A549 (cell line): ENCODE results near the gene ABLIM1. TPM values are rescaled to one million over a fixed set of nuclear protein-coding genes. Genes with fewer than 3 reads are reported as not detected.

Source experiments
- ATAC-seq, 2 experiments: fragments of 200-7000 bp in 1 of 2; fragments of >200 bp in 1 of 2; cut with Nextera tagmentation in 1 of 2; cut with Tn5 transposase in 1 of 2; 3 replicates each; pipeline versions ENCODE4 v1.8.0 to v1.9.1; 2018 to 2020; ENCODE audit warnings: mild to moderate bottlenecking in 1 of 2, moderate library complexity in 1 of 2
- CTCF ChIA-PET: fragments of 300-600 bp; sonication (Branson Sonifier 250); formaldehyde crosslinking; extraction: SDS; loops from one replicate; lab custom pipeline; 2021; ENCODE audit warnings: antibody characterized with exemption, inconsistent platforms; lab: Yijun Ruan, JAX
- POLR2A ChIA-PET: fragments of 350-600 bp; formaldehyde crosslinking; extraction: SDS; loops from one replicate; lab custom pipeline; 2021; ENCODE audit warnings: antibody characterized with exemption, inconsistent platforms; lab: Yijun Ruan, JAX
- DNase-seq, 2 experiments: peaks; one replicate each; pipeline versions ENCODE4 v3.0.0 to v3.0.0-alpha.2; 2011 to 2016; ENCODE audit warnings: low read depth in 1 of 2, low spot score in 1 of 2
- FAIRE-seq: peaks from 2 replicates; lab custom pipeline; 2011; peaks lifted over from hg19 to GRCh38; lab: Jason Lieb, UNC
- H3K27ac ChIP-seq, 2 experiments: fragments of >200 bp; sonication (Bioruptor Twin); formaldehyde crosslinking; 3 replicates each; pipeline ENCODE4 v1.5.1; 2016 to 2017
- H3K4me1 ChIP-seq: fragments of >200 bp; sonication (Bioruptor Twin); formaldehyde crosslinking; 3 replicates; pipeline ENCODE4 v1.6.1; 2016
- H3K4me2 ChIP-seq: fragments of >200 bp; sonication (Bioruptor Twin); formaldehyde crosslinking; 3 replicates; pipeline ENCODE4 v1.6.1; 2016
- H3K4me3 ChIP-seq: fragments of >200 bp; sonication (Bioruptor Twin); formaldehyde crosslinking; 3 replicates; pipeline ENCODE4 v1.5.1; 2016
- H3K9me3 ChIP-seq: fragments of >200 bp; sonication (Bioruptor Twin); formaldehyde crosslinking; 3 replicates; pipeline ENCODE4 v1.6.1; 2016
- BHLHE40 ChIP-seq: IDR thresholded peaks from 2 replicates; pipeline ENCODE4 v1.6.1; 2012; ENCODE audit warnings: low read depth, low read length, inconsistent platforms
- CHD4 ChIP-seq: fragments of 200-600 bp; sonication (generic); IDR thresholded peaks from 2 replicates; pipeline ENCODE4 v1.6.1; 2016; ENCODE audit warnings: antibody characterized with exemption, mild to moderate bottlenecking, borderline replicate concordance
- CTCF ChIP-seq: fragments of >200 bp; sonication (Bioruptor Twin); formaldehyde crosslinking; IDR thresholded peaks from 3 replicates; pipeline ENCODE4 v1.5.1; 2016
- EHMT2 ChIP-seq: fragments of 200-600 bp; sonication (generic); IDR thresholded peaks from 2 replicates; pipeline ENCODE4 v1.6.1; 2016; ENCODE audit warnings: antibody characterized with exemption, low read depth, mild to moderate bottlenecking, moderate library complexity
- HEYL ChIP-seq: fragments of 250-450 bp; sonication (Bioruptor Pico); IDR thresholded peaks from 2 replicates; pipeline ENCODE4 v1.8.0; 2021; ENCODE audit warnings: mild to moderate bottlenecking, moderate library complexity
- HMGXB4 ChIP-seq: fragments of 250-450 bp; sonication (Bioruptor Pico); IDR thresholded peaks from 2 replicates; pipeline ENCODE4 v1.5.0; 2021; ENCODE audit warnings: mild to moderate bottlenecking, moderate library complexity, borderline replicate concordance
- HOXA7 ChIP-seq: fragments of 250-450 bp; sonication (Bioruptor Pico); IDR thresholded peaks from 2 replicates; pipeline ENCODE4 v1.5.0; 2020; ENCODE audit warnings: mild to moderate bottlenecking, moderate library complexity
- HOXB5 ChIP-seq: fragments of 250-450 bp; sonication (Bioruptor Pico); IDR thresholded peaks from 2 replicates; pipeline ENCODE4 v1.5.0; 2020; ENCODE audit warnings: mild to moderate bottlenecking, moderate library complexity
- JUNB ChIP-seq: fragments of >200 bp; sonication (Bioruptor Twin); formaldehyde crosslinking; IDR thresholded peaks from 2 replicates; pipeline ENCODE4 v1.6.1; 2016
- KDM5A ChIP-seq: fragments of 200-600 bp; sonication (generic); IDR thresholded peaks from 2 replicates; pipeline ENCODE4 v1.6.1; 2016; ENCODE audit warnings: antibody characterized with exemption, mild to moderate bottlenecking
- MAFK ChIP-seq: fragments of 450-650 bp; IDR thresholded peaks from 2 replicates; pipeline ENCODE4 v1.6.1; 2014; ENCODE audit not compliant: partially characterized antibody
- MAZ ChIP-seq: fragments of 150-350 bp; IDR thresholded peaks from 2 replicates; pipeline ENCODE4 v1.6.1; 2014; ENCODE audit warnings: antibody characterized with exemption, low read depth, low read length, borderline replicate concordance
- MYC ChIP-seq: IDR thresholded peaks from 2 replicates; pipeline ENCODE4 v1.6.1; 2012; ENCODE audit warnings: mild to moderate bottlenecking, inconsistent platforms, low read length, improper control_type of control experiment, borderline replicate concordance
- NFE2L2 ChIP-seq: fragments of 150-350 bp; conservative IDR thresholded peaks from 2 replicates; pipeline ENCODE4 v1.6.1; 2014; ENCODE audit warnings: low read length
- NR3C1 ChIP-seq: fragments of >200 bp; sonication (Bioruptor Twin); formaldehyde crosslinking; IDR thresholded peaks from 3 replicates; pipeline ENCODE4 v1.6.1; 2017
- POLR2AphosphoS2 ChIP-seq: conservative IDR thresholded peaks from 2 replicates; pipeline ENCODE4 v1.6.1; 2012; ENCODE audit warnings: low read length, improper control_type of control experiment, inconsistent platforms
- RCOR1 ChIP-seq: fragments of 150-350 bp; IDR thresholded peaks from 2 replicates; pipeline ENCODE4 v1.6.1; 2014; ENCODE audit warnings: antibody characterized with exemption, low read length, low read depth
- REST ChIP-seq: fragments of 200-600 bp; sonication (generic); IDR thresholded peaks from 2 replicates; pipeline ENCODE4 v1.6.1; 2016; ENCODE audit warnings: antibody characterized with exemption, mild to moderate bottlenecking, moderate library complexity
- RFX5 ChIP-seq: fragments of 450-650 bp; IDR thresholded peaks from 2 replicates; pipeline ENCODE4 v1.7.1; 2014; ENCODE audit warnings: antibody characterized with exemption, mild to moderate bottlenecking, moderate library complexity
- SMC3 ChIP-seq: fragments of >200 bp; sonication (Bioruptor Twin); formaldehyde crosslinking; IDR thresholded peaks from 3 replicates; pipeline ENCODE4 v1.6.1; 2018; ENCODE audit warnings: inconsistent platforms
- TFCP2L1 ChIP-seq: fragments of 250-450 bp; sonication (Bioruptor Pico); IDR thresholded peaks from 2 replicates; pipeline ENCODE4 v1.5.0; 2021; ENCODE audit warnings: mild to moderate bottlenecking
- TP53 ChIP-seq: fragments of 250-450 bp; sonication (Bioruptor Pico); IDR thresholded peaks from 2 replicates; pipeline ENCODE4 v1.5.0; 2021; ENCODE audit warnings: mild to moderate bottlenecking, moderate library complexity
- ZC3H11A ChIP-seq: fragments of 450-650 bp; IDR thresholded peaks from 2 replicates; pipeline ENCODE4 v1.6.1; 2014; ENCODE audit warnings: antibody characterized with exemption, mild to moderate bottlenecking
- ZNF302 ChIP-seq: fragments of 250-450 bp; sonication (Bioruptor Pico); IDR thresholded peaks from 2 replicates; pipeline ENCODE4 v1.9.0; 2021; ENCODE audit warnings: inconsistent platforms, mild to moderate bottlenecking, moderate library complexity
- WGBS: methylation state at CpG from one replicate; pipeline ENCODE4 v1.1.6; 2017; ENCODE audit errors: missing lambda C conversion rate; 5-methylcytosine and 5-hydroxymethylcytosine counted together
- polyA plus RNA-seq, 4 experiments: library from polyadenylated mRNA; depleted of rRNA in 3 of 4; stranded (reverse); fragments of >200 nt; fragmentation: RNase III in 1 of 4; extraction: RNeasy Plus Mini Kit Qiagen cat#74134 plus additional on column Dnase treatment in 1 of 4; gene quantifications; 2 replicates in 3 of 4; 3 replicates in 1 of 4; pipeline ENCODE4 v1.2.3, GENCODE V29; 2011 to 2017

ABLIM1 gene
- polyA plus RNA-seq, 2 of the 4 experiments (the other 2 are of a cell fraction): 21.4 to 70.2 TPM

- Histone ChIP-seq H3K9me3 (no peaks in the 10 kb centered on the region), H3K4me1 (no peaks in the 10 kb centered on the region), H3K4me2 (no peak overlapping the region), H3K27ac (no peak overlapping the region), H3K4me3 (no peak overlapping the region)
- CTCF ChIA-PET: interaction anchor here (1.6 to 13.3 kb wide), 2 partner anchors 40 to 128 kb away, joined by 5 to 140 read pairs; no protein-coding TSS in a partner anchor
- FAIRE-seq (no peak), DNase-seq (no peak), ATAC-seq (no peak)
- POLR2A ChIA-PET: no interaction called here
- TF ChIP-seq NFE2L2 (no peak), HMGXB4 (CRISPR knock-in tag) (no peak), BHLHE40 (no peak), REST (no peak), JUNB (no peak), MAZ (no peak), HOXB5 (no peak)
- 91% methylated on average over 4 of the region's 4 CpGs for WGBS
Observed at GRCh38 chr10:114431414-114432135, 226.5 kb downstream of the ABLIM1 start.

- Histone ChIP-seq H3K4me1 (no peaks in the 10 kb centered on the region), H3K27ac (no peak overlapping the region), H3K4me2 (no peak overlapping the region), H3K9me3 (no peaks in the 10 kb centered on the region), H3K4me3 (no peak overlapping the region)
- ATAC-seq: no peak
- no peak for TF ChIP-seq REST
- no peak for TF ChIP-seq HEYL (CRISPR knock-in tag)
- no peak for TF ChIP-seq TFCP2L1 (CRISPR knock-in tag)
- no peak for TF ChIP-seq HOXA7 (CRISPR knock-in tag)
- no peak for TF ChIP-seq CHD4
- TF ChIP-seq CTCF: no peak
- TF ChIP-seq RCOR1: no peak
- TF ChIP-seq MAFK: no peak
- no peak for TF ChIP-seq MYC
- TF ChIP-seq SMC3: no peak
- TF ChIP-seq POLR2AphosphoS2: no peak
- TF ChIP-seq TP53 (CRISPR knock-in tag): no peak
- no peak for TF ChIP-seq KDM5A
- TF ChIP-seq EHMT2: no peak
- TF ChIP-seq ZNF302 (CRISPR knock-in tag): no peak
- no peak for TF ChIP-seq ZC3H11A
- no peak for TF ChIP-seq NR3C1
- TF ChIP-seq RFX5: no peak
- FAIRE-seq: no peak
- CTCF ChIA-PET: interaction anchor here (1.4 to 13.3 kb wide), 2 partner anchors 27 to 127 kb away, joined by 3 to 140 read pairs; partner anchors contain the start of gene AFAP1L2
- POLR2A ChIA-PET: interaction anchor here (1.1 kb wide), 1 partner anchor 13 kb away, joined by 3 read pairs; no protein-coding TSS in a partner anchor
- no peak for DNase-seq
- WGBS: 87% methylated on average over 12 of the region's 12 CpGs
Observed at GRCh38 chr10:114430688-114431413, 227.2 kb downstream of the ABLIM1 start.
